ENCODE results near the gene FAAP100.
A peak's percentile ranks its signal among the peaks of the same experiment; 100 is the strongest.
"Not testable (repeated sequence)": the region's sequence is repeated elsewhere in the genome, so short reads cannot be mapped to it uniquely, and the experiment has no call there.

FAAP100 gene, protein sequence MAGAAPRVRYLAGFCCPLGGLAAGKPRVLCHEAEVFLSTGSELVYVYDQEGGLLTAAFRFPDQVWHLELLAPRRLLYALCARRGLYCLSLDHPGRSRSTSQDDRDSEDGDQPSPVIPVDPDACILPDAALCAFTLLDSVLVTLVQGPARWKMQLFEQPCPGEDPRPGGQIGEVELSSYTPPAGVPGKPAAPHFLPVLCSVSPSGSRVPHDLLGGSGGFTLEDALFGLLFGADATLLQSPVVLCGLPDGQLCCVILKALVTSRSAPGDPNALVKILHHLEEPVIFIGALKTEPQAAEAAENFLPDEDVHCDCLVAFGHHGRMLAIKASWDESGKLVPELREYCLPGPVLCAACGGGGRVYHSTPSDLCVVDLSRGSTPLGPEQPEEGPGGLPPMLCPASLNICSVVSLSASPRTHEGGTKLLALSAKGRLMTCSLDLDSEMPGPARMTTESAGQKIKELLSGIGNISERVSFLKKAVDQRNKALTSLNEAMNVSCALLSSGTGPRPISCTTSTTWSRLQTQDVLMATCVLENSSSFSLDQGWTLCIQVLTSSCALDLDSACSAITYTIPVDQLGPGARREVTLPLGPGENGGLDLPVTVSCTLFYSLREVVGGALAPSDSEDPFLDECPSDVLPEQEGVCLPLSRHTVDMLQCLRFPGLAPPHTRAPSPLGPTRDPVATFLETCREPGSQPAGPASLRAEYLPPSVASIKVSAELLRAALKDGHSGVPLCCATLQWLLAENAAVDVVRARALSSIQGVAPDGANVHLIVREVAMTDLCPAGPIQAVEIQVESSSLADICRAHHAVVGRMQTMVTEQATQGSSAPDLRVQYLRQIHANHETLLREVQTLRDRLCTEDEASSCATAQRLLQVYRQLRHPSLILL

DNA sequence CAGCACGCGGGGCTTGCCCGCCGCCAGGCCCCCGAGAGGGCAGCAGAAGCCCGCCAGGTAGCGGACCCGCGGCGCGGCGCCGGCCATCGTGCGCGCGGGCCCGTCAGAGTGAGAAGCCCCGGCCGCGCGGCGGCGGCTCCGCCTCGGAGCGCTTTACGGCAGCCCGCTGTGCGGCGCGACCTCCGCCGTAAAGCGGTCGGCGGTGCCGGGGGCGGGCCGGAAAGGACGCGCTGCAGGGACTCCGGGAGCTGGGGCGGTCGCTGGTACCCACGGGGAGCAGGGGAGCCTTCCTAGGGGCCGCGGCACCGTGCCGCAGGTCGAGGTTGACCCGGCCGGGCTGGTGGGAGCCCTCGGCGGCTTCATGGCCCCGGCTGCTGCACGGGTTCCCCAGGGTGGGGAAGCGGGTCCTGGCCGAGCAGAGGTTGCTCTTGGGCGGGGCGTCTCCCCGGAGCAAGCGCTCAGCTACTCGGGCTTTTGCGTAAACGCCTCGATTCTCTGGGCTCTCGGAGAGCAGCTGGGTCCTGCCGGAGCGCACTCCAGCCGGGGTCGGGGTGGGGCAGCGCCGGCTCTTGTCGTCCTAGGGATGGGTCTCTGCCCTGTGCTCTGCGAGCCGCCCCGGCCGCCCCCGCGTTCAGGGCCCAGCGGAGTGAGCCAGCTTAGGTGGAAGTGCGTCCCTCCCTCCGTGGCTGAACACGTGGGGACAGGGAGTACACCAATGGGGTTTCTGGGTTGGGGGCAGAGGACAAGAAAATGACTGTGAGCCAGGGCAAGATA lies at the start of gene FAAP100:
TSS of gene FAAP100 (minus strand) at position 110 of the 774 bp plus-strand sequence. CDS start at position 87, 23 bp downstream.
- DNase-seq, result peak; percentile 74 to 81

GRCh38 chr17:81601525-81602120 lies 49.5 kb upstream of the FAAP100 start:
- peak; percentile 33 to 44 for DNase-seq

GRCh38 chr17:81599719-81600486 lies 47.8 kb upstream of the FAAP100 start:
- no peak for DNase-seq

DNA sequence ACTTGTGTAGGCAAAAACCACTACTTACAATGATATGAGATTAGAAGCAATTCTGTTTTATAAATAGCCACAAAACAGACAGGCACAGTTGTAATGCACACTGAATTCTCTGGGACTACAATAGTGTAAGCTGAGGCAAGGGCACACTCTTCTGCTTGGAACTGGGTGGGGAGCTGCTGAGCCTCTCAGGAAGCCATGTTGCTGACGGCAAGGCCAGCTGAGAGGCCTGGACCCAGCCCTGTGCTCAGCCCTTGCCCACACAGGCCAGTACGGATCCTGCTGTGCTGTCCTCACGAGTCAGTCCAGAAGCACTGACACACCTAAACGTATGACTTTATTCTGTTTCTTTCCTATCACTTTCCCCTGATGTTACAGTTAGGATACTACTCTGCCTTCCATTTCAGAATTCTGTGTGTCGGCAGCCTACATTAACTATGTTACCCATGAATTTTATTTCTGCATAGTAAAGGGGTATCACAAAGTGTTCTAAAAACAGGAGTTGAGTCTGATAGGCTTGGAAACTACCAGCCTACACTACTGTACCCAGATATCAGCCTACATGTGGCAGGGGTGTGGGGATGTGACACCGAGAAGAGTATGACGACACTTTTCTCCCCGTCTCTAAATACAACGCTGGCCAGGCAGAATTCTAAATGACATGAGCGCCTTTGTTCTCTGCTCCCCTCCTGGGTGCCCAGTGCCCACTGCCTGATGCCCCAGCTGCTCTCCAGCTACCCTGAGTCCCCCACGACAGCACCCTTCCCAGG lies 41.1 kb upstream of the FAAP100 start:
- no peak for DNase-seq

DNA sequence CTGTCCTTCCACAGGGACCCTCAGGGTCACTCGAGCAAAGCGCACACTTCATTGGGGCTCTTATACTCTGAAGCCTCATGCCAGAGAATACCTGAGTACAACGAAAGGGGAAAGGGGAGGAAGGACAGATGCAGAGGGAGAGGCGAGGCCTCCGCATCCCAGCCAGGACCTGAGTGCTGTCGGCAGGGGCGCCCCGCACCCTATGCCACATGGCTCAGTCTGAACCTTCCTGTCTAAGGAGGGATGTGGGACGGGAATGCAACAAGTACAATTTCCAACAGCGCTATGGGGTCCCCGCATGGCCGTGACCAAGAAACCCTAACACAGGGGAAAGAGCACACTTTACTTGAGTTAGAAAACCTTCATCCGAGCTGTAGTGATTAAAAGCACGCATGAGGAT lies 39.8 kb upstream of the FAAP100 start:
- DNase-seq, result no peak

DNA sequence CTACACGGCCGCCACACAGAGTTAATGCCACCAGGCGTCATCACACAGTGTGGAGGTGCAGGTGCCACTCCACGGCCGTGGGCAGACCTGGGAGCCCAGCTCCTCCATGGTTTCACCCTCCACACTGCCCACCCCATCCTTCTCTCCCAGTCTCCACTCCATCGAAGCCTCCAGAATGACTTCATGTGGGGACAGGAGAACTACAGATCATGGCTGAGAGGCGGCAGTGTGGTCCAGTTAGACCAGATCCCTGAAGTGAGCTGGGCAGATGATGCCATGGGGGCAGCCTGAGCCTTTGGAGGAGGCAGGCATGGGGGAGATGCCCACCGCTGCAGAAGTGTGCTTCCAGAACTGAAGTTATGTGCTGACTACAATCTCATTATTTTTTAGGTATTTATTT lies 38.0 kb upstream of the FAAP100 start:
- no peak for DNase-seq

GRCh38 chr17:81589612-81590011 lies 37.5 kb upstream of the FAAP100 start:
- no peak for DNase-seq

- no peak for DNase-seq
Measured at GRCh38 chr17:81586096-81586495, 33.9 kb upstream of the FAAP100 start.

DNA sequence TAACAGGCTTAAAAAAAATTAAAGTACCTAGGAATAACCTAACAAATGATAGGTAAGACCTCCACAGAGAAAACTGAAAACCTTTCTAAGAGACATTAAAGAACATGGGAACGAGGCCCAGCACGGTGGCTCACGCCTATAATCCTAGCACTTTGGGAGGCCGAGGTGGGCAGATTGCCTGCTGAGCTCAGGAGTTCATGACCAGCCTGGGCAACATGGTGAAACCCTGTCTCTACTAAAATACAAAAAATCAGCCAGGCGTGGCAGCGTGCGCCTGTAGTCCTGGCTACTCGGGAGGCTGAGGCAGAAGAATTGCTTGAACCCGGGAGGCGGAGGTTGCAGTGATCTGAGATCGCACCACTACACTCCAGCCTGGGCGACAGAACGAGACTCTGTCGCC lies 32.6 kb upstream of the FAAP100 start:
- DNase-seq, result not testable (repeated sequence)

- DNase-seq, result no peak
Measured at GRCh38 chr17:81583589-81584342, 31.6 kb upstream of the FAAP100 start.

- DNase-seq, result no peak
Measured at GRCh38 chr17:81582749-81583148, 30.6 kb upstream of the FAAP100 start.

GRCh38 chr17:81582341-81582740 lies 30.2 kb upstream of the FAAP100 start:
- DNase-seq, result no peak

DNA sequence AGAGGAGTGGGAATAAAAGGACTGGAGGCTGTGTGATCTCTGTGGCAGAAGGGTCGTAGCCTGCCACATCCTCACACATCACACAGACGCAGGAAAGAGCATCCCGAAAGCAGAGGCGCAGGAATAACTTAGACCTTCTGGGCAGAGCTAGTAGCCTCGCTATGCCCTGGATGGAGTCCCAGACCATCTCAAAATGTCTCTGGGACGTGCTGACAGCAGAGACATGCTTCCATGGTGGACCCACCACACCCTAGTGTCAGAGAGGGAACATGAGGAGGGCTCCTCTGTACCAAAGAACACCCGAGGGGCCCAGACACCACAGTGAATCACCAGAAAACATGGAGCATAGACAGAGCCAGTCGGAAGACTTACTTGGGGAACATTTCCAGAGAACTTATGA lies 29.6 kb upstream of the FAAP100 start:
- DNase-seq, result no peak

- no peak for DNase-seq
Measured at GRCh38 chr17:81580481-81580880, 28.3 kb upstream of the FAAP100 start.

GRCh38 chr17:81579821-81580321 lies 27.7 kb upstream of the FAAP100 start:
- no peak for DNase-seq

DNA sequence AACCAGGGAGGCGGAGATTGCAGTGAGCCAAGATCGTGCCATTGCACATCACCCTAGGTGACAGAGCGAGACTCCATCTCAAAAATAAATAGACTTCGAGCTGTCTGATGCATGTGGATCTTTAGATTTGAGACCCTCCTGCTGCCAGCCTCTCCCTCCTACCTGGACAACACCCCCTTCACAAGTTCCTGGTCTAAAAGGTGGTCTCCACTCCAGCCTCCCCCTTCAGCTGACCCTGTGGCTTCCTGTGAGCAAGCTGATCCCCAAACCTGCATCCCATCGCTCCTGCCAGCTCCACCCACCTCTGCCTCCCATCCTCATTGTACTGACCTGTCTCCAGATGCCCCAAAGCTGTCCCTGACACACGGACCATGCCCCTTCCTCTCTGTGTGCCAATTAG lies 27.1 kb upstream of the FAAP100 start:
- no peak for DNase-seq

GRCh38 chr17:81578561-81579225 lies 26.5 kb upstream of the FAAP100 start:
- DNase-seq, result no peak

- DNase-seq, result no peak
Measured at GRCh38 chr17:81578038-81578441, 25.9 kb upstream of the FAAP100 start.

GRCh38 chr17:81577278-81578000 lies 25.3 kb upstream of the FAAP100 start:
- DNase-seq, result no peak

All from activated CD4-positive, alpha-beta T cell treated with anti-CD3 and anti-CD28 coated beads for 4 hours (primary cell).